CD4-positive, alpha-beta T cell treated with Interleukin-6 at 100 ng/mL for 8 hours (primary cell): ENCODE data around the gene SIT1.

Source experiments
- DNase-seq: peaks from one replicate; pipeline ENCODE4 v3.0.0-alpha.2; 2020; ENCODE audit warnings: mixed read lengths, low spot score

The SIT1 gene

GRCh38 chr9:35650341-35651158 is at the start of gene SIT1:
TSS of gene SIT1 (minus strand) at chr9:35650931. CDS start at chr9:35650853, 78 bp downstream.
- DNase-seq, result peak; percentile 55

- DNase-seq, result no peak
Measured at GRCh38 chr9:35700031-35700430, 49.3 kb upstream of the SIT1 start.

- DNase-seq, result no peak
Measured at GRCh38 chr9:35698231-35698630, 47.5 kb upstream of the SIT1 start.

GRCh38 chr9:35697486-35697885 is 46.8 kb upstream of the SIT1 start:
- no peak for DNase-seq

- DNase-seq, result peak; percentile 60
Measured at GRCh38 chr9:35696520-35697215, 45.9 kb upstream of the SIT1 start.

- DNase-seq, result no peak
Measured at GRCh38 chr9:35695943-35696401, 45.2 kb upstream of the SIT1 start.

GRCh38 chr9:35691757-35692301 is 41.1 kb upstream of the SIT1 start:
- no peak for DNase-seq

GRCh38 chr9:35691334-35691650 is 40.6 kb upstream of the SIT1 start:
- no peak for DNase-seq

GRCh38 chr9:35690614-35691333 is 40.0 kb upstream of the SIT1 start:
- peak; percentile 31 for DNase-seq

- DNase-seq, result no peak
Measured at GRCh38 chr9:35690294-35690613, 39.5 kb upstream of the SIT1 start.

GRCh38 chr9:35689542-35690293 is 39.0 kb upstream of the SIT1 start, which contains the start of gene TPM2:
TSS of gene TPM2 (minus strand) at chr9:35689925. CDS start at chr9:35689817, 108 bp downstream.
- no peak for DNase-seq

- DNase-seq, result no peak
Measured at GRCh38 chr9:35688558-35689541, 38.1 kb upstream of the SIT1 start.

GRCh38 chr9:35687972-35688557 is 37.3 kb upstream of the SIT1 start:
- DNase-seq, result no peak

- no peak for DNase-seq
Measured at GRCh38 chr9:35687306-35687705, 36.6 kb upstream of the SIT1 start.

- DNase-seq, result no peak
Measured at GRCh38 chr9:35686222-35687203, 35.8 kb upstream of the SIT1 start.

GRCh38 chr9:35685506-35685905 is 34.8 kb upstream of the SIT1 start:
- DNase-seq, result no peak

- DNase-seq, result no peak
Measured at GRCh38 chr9:35684921-35685320, 34.2 kb upstream of the SIT1 start.

- no peak for DNase-seq
Measured at GRCh38 chr9:35683323-35683722, 32.6 kb upstream of the SIT1 start.
